Spleen (tissue), 11 donors: ENCODE results near the gene LDLRAP1. TPM values are rescaled to one million over a fixed set of nuclear protein-coding genes. Genes with fewer than 3 reads are reported as not detected.
"Not testable (repeated sequence)": the region's sequence is repeated elsewhere in the genome, so short reads cannot be mapped to it uniquely, and the experiment has no call there.

Experiments used
- DNase-seq: peaks from one replicate; pipeline ENCODE4 v3.0.0-alpha.2; 2020
- H3K27ac ChIP-seq, 8 donors: fragments of 200-600 bp; sonication (generic) in 7 of 8; 1 replicate in 4 of 8; 2 replicates in 4 of 8; pipeline versions ENCODE4 v1.5.0 to v1.8.0; 2016 to 2021; ENCODE audit warnings: inconsistent platforms in 4 of 8, mild to moderate bottlenecking in 4 of 8, moderate library complexity in 1 of 8
- H3K27me3 ChIP-seq, 7 donors: fragments of 200-600 bp; sonication (generic) in 6 of 7; replicated peaks in 1 of 7; 1 replicate in 4 of 7; 2 replicates in 3 of 7; pipeline versions ENCODE4 v1.5.0 to v1.8.0; 2016 to 2021; ENCODE audit warnings: inconsistent platforms in 3 of 7, mild to moderate bottlenecking in 1 of 7
- H3K36me3 ChIP-seq, 6 donors: fragments of 200-600 bp; sonication (generic) in 5 of 6; 1 replicate in 4 of 6; 2 replicates in 2 of 6; pipeline versions ENCODE4 v1.5.0 to v1.8.0; 2016 to 2021; ENCODE audit warnings: inconsistent platforms in 2 of 6
- H3K4me1 ChIP-seq, 6 donors: fragments of 200-600 bp; sonication (generic) in 5 of 6; 1 replicate in 3 of 6; 2 replicates in 3 of 6; pipeline versions ENCODE4 v1.5.0 to v1.8.0; 2016 to 2021; ENCODE audit warnings: inconsistent platforms in 3 of 6
- H3K4me3 ChIP-seq, 8 donors: fragments of 200-600 bp; sonication (generic) in 7 of 8; 1 replicate in 4 of 8; 2 replicates in 4 of 8; pipeline versions ENCODE4 v1.5.0 to v1.8.0; 2016 to 2021; ENCODE audit warnings: inconsistent platforms in 4 of 8, mild to moderate bottlenecking in 4 of 8, moderate library complexity in 2 of 8
- H3K9me3 ChIP-seq, 8 donors: fragments of 200-600 bp; sonication (generic) in 7 of 8; 1 replicate in 4 of 8; 2 replicates in 4 of 8; pipeline versions ENCODE4 v1.5.0 to v1.8.0; 2016 to 2021; ENCODE audit warnings: inconsistent platforms in 4 of 8
- CTCF ChIP-seq, 11 experiments: fragments of 200-600 bp in 7 of 11; fragments of 450-650 bp in 4 of 11; sonication (generic) in 4 of 11; IDR thresholded peaks in 8 of 11; conservative IDR thresholded peaks in 3 of 11; 1 replicate in 7 of 11; 2 replicates in 4 of 11; pipeline versions ENCODE4 v1.4.0 to v1.8.0; 2016 to 2021; ENCODE audit warnings: antibody characterized with exemption in 11 of 11, inconsistent platforms in 4 of 11, mild to moderate bottlenecking in 1 of 11
- POLR2A ChIP-seq, 3 donors: fragments of 450-650 bp; IDR thresholded peaks; one replicate each; pipeline ENCODE4 v1.5.1; 2017; ENCODE audit warnings: antibody characterized with exemption in 3 of 3, mild to moderate bottlenecking in 1 of 3
- POLR2AphosphoS5 ChIP-seq, 3 donors: sonication (generic); formaldehyde crosslinking; IDR thresholded peaks; one replicate each; pipeline ENCODE4 v1.5.1; 2017; ENCODE audit warnings: antibody characterized with exemption in 3 of 3
- WGBS, 5 donors: extraction: QIAGEN DNeasy Blood & Tissue Kit in 3 of 5; methylation state at CpG; one replicate each; pipeline versions ENCODE4 v1.1.5 to v1.1.7; 2013 to 2018; 5-methylcytosine and 5-hydroxymethylcytosine counted together
- intact Hi-C: fragments of 100-400 bp; cut with DNase I; formaldehyde crosslinking; loops from one replicate; pipeline ENCODE4 v1.15.0; 2023; ENCODE audit warnings: low total_unique reads
- polyA plus RNA-seq, 3 donors: library from polyadenylated mRNA; stranded (reverse); fragments of 200-250 nt; gene quantifications; one replicate each; pipeline ENCODE4 v1.2.1, GENCODE V29; 2013
- total RNA-seq, 7 donors: library from RNA; depleted of rRNA in 3 of 7; stranded (reverse); fragments of >200 nt in 3 of 7; fragmentation: NEBNext Ultra II Directional in 4 of 7; extraction: Animal tissue kit (Norgen Biotek cat#: 25700) in 4 of 7; gene quantifications; one replicate each; pipeline versions ENCODE4 v1.1.0 to v1.2.1, GENCODE V29; 2016 to 2021
- donor health status: healthy with polysubstance abuse.
- donor health status: DM: no; HTN: no; CAD: no; lungs with moderate emphysema.
- donor health status: DM: no; HTN: no; CAD: no.
- donor health status: Bipolar disorder and iron deficiency.
- donor health status: healthy.
- donor health status: DM: no; HTN: no; CAD: no.
- donor health status: DM: yes; HTN: yes; CAD: no.

The LDLRAP1 gene
- total and polyA plus RNA-seq, 10 donors = 21.7 to 105 (median 72.4) TPM

DNA sequence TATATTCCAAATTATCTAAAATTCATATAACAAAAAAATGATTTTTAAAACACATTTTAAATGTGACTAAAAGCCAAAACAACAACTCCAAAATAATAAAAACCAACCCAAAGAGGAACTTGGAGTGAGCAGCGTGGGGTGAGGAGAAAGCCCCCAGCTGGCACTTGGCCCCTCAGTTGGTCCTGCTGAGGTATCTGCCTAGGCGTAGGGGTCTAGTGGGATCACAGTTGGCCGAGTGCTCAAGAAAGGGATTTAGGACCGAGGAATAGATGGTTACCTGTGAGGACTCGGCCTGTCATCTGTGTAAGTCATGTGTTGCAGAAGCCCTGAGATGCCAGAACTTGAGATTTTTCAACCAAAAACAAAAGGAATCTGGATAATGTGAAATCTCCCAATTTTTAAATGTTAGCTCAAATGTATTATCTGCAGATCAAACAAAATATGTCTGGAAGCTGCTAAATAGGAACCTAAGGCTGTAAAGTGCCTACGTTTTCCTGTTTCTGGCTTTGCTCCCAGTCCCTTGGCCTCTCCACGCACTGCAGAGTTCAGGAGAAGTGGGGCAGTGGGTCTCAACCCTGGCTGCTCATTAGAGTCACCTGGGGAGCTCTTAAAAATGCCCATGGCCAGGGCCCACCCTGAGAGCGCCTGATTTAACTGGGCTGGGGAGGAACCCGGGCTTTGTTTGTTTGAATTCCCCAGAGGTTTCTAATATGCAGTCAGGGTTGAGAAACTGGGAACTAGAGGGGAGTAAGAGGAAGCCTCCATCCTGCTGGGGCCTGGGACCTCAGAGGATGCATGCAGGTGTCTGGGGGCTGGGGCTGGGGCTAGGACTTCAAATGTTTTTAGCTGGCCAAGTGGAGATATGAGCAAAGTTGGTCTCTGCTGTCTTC lies 38.5 kb upstream of the LDLRAP1 start:
- Histone ChIP-seq H3K27ac (peak overlapping the region in 2 of 8 donors; percentile 3 to 13), H3K4me1 (peaks cover 0 to 26% (median 11%) of the 10 kb centered on the region in 6 donors), H3K36me3 (peaks cover 0 to 25% (median 4%) of the 10 kb centered on the region in 6 donors), H3K4me3 (no peak overlapping the region), H3K9me3 (no peaks in the 10 kb centered on the region), H3K27me3 (peaks cover 0 to 9% (median 0%) of the 10 kb centered on the region in 7 donors)
- intact Hi-C loops = loop anchor here (5.0 kb wide), 1 partner anchor 292 kb away; no protein-coding TSS in a partner anchor
- TF ChIP-seq POLR2AphosphoS5 (IDR thresholded peaks at IDR 0.05) (no peak), POLR2A (IDR thresholded peaks at IDR 0.05) (no peak), CTCF (IDR thresholded peaks at IDR 0.05 in 8 of 11, conservative IDR thresholded peaks at IDR 0.05 in 3 of 11) (no peak)
- DNase-seq = no peak
- 66 to 71% (median 69%) methylated on average over 9 of the region's 9 CpGs for WGBS, 5 donors

DNA sequence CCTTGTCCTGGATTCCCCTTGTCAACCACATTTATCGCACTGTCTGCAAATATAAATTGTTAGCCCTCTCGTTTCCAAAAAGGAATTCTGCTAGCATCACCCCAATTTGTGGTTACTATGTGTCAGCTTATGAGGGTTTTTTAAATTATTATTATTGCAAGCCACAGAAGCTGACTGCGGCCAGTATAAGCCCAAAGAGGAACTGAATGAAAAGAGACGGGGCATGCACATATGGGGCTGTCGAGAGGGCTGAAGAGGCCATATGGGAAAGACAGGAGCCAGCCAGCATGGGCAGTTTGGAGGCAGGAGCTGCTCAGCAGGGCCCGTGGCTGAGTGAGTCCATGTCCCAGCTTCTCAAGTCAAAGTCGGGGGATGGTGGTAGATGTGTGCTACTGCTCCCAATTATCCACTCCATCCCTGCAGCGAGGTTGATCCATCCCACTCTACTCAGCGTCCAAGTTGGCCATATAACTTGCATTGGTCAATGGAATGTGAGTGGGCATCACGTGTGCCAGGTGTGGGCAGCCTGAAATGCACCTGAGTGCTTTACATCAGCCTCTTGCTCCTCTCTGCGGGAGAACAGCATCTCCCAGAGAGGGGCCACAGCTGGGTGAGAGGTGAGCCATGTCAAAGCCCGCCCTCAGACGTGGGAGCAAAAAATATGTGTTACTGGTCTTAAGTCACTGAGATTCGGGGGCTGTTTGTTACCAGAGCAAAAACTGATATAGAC lies 37.6 kb upstream of the LDLRAP1 start:
- H3K4me1 ChIP-seq = peaks cover 0 to 26% (median 11%) of the 10 kb centered on the region in 6 donors
- TF ChIP-seq POLR2A (IDR thresholded peaks at IDR 0.05) (no peak), POLR2AphosphoS5 (IDR thresholded peaks at IDR 0.05) (no peak), CTCF (IDR thresholded peaks at IDR 0.05 in 8 of 11, conservative IDR thresholded peaks at IDR 0.05 in 3 of 11) (no peak)
- H3K9me3 ChIP-seq = no peaks in the 10 kb centered on the region
- intact Hi-C loops = no loop called here
- H3K27ac ChIP-seq = no peak overlapping the region
- peaks cover 0 to 16% (median 4%) of the 10 kb centered on the region in 6 donors for H3K36me3 ChIP-seq
- H3K27me3 ChIP-seq = peaks cover 0 to 9% (median 0%) of the 10 kb centered on the region in 7 donors
- DNase-seq = no peak
- WGBS, 5 donors = 67 to 76% (median 70%) methylated on average over 14 of the region's 14 CpGs
- no peak overlapping the region for H3K4me3 ChIP-seq

DNA sequence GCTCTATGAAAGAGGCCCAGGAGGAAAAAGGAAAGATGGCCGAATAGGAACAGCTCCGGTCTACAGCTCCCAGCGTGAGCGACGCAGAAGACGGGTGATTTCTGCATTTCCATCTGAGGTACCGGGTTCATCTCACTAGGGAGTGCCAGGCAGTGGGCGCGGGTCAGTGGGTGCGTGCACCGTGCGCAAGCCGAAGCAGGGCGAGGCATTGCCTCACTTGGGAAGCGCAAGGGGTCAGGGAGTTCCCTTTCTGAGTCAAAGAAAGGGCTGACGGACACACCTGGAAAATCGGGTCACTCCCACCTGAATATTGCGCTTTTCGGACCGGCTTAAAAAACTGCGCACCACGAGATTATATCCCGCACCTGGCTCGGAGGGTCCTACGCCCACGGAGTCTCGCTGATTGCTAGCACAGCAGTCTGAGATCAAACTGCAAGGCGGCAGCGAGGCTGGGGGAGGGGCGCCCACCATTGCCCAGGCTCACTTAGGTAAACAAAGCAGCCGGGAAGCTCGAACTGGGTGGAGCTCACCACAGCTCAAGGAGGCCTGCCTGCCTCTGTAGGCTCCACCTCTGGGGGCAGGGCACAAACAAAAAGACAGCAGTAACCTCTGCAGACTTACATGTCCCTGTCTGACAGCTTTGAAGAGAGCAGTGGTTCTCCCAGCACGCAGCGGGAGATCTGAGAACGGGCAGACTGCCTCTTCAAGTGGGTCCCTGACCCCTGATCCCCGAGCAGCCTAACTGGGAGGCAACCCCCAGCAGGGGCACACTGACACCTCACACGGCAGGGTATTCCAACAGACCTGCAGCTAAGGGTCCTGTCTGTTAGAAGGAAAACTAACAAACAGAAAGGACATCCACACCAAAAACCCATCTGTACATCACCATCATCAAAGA lies 36.6 kb upstream of the LDLRAP1 start:
- intact Hi-C loops, H3K27ac ChIP-seq, DNase-seq, H3K36me3 ChIP-seq, H3K27me3 ChIP-seq, H3K4me3 ChIP-seq, H3K9me3 ChIP-seq: not testable (repeated sequence)
- peaks cover 0 to 26% (median 11%) of the 10 kb centered on the region in 6 donors for H3K4me1 ChIP-seq
- WGBS, 5 donors = 63 to 82% (median 69%) methylated on average over 21 to 36 of the region's 37 CpGs

GRCh38 chr1:25513666-25514065 lies 29.7 kb upstream of the LDLRAP1 start:
- no peak for DNase-seq
- no peaks in the 10 kb centered on the region for H3K4me1 ChIP-seq
- intact Hi-C loops = no loop called here
- peaks cover 0 to 7% (median 2%) of the 10 kb centered on the region in 8 donors for H3K9me3 ChIP-seq
- 74 to 100% (median 84%) methylated on average over 3 to 4 of the region's 4 CpGs for WGBS, 5 donors
- no peak overlapping the region for H3K27ac ChIP-seq
- no peaks in the 10 kb centered on the region for H3K27me3 ChIP-seq
- H3K4me3 ChIP-seq = no peak overlapping the region
- no peaks in the 10 kb centered on the region for H3K36me3 ChIP-seq
- TF ChIP-seq CTCF (IDR thresholded peaks at IDR 0.05 in 8 of 11, conservative IDR thresholded peaks at IDR 0.05 in 3 of 11) = no peak
- no peak for TF ChIP-seq POLR2AphosphoS5 (IDR thresholded peaks at IDR 0.05)
- TF ChIP-seq POLR2A (IDR thresholded peaks at IDR 0.05) = no peak
